ENCODE results near the gene FBXL7.

FBXL7 gene

DNA sequence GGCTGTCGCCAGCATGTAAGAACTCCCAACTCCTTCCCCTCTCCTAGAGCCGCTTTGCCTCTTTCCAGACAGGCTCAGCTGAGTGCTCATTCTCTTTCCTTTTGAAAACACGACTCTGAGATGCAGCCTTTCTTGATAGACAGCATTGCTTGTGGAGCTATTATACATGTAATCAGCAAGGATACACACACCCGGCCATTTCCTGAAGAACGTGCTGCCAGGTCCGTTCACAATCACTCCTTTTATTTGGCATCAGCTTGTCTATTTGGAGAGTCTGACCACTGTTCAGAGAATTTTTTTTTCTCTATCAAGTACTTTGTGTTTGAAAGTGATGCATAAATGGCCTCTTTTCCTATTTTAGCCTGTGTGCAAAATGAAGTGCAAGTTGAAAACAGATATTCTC lies 351.0 kb downstream of the FBXL7 start:
- no peak for TF ChIP-seq EZH2 (IDR thresholded peaks at IDR 0.05; ENCODE audit: borderline replicate concordance, low read length)
- TF ChIP-seq CTCF (IDR thresholded peaks at IDR 0.05; ENCODE audit: low read length), result no peak

DNA sequence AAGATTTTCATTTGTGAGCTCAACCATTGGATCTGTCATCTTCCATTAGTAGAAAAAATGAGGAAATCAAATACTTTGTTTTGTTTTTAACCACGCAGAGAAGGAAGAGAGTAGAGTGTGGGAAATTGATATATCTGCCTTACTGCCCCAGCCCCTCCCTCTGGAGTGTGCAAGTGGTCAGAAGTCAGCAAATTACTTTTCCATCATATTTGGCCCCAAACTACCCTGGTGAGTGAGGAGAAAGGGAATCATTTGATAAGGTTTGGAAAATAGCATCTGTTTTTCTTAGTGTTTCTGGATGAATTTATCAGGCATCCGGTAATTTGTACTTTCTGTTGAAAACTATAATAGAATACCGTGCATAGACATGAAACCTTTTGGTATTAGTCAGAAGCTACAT lies 352.2 kb downstream of the FBXL7 start:
- Histone ChIP-seq H2AFZ (ENCODE audit: low read length) (no peak overlapping the region), H3K79me2 (ENCODE audit: insufficient read depth, low read length) (no peaks in the 10 kb centered on the region), H4K20me1 (ENCODE audit: insufficient read depth, low read length) (no peaks in the 10 kb centered on the region), H3K27ac (ENCODE audit: low read depth, low read length, poor library complexity, severe bottlenecking) (no peak overlapping the region), H3K36me3 (ENCODE audit: insufficient read depth, low read length) (no peaks in the 10 kb centered on the region), H3F3A (ENCODE audit: insufficient read depth, low read length) (no peaks in the 10 kb centered on the region), H3K4me2 (ENCODE audit: low read length) (no peak overlapping the region), H3K9ac (ENCODE audit: low read length) (no peak overlapping the region), H3K4me3 (ENCODE audit: low read depth, low read length, poor library complexity, severe bottlenecking) (no peak overlapping the region), H3K27me3 (ENCODE audit: insufficient read depth, low read length) (no peaks in the 10 kb centered on the region), H3K9me2 (ENCODE audit: low read depth, low read length) (no peaks in the 10 kb centered on the region), H3K9me3 (ENCODE audit: low read length) (no peaks in the 10 kb centered on the region), H3K4me1 (ENCODE audit: insufficient read depth, low read length, severe bottlenecking) (no peaks in the 10 kb centered on the region)
- no peak for TF ChIP-seq EZH2 (IDR thresholded peaks at IDR 0.05; ENCODE audit: borderline replicate concordance, low read length)
- TF ChIP-seq CTCF (IDR thresholded peaks at IDR 0.05; ENCODE audit: low read length), result no peak

More for the DNA sequence above, 351.0 kb downstream of the FBXL7 start:
- Histone ChIP-seq H3K36me3 (ENCODE audit: insufficient read depth, low read length) (no peaks in the 10 kb centered on the region), H3K9me2 (ENCODE audit: low read depth, low read length) (no peaks in the 10 kb centered on the region), H3K4me3 (ENCODE audit: low read depth, low read length, poor library complexity, severe bottlenecking) (no peak overlapping the region), H3K4me1 (ENCODE audit: insufficient read depth, low read length, severe bottlenecking) (no peaks in the 10 kb centered on the region), H3K9me3 (ENCODE audit: low read length) (no peaks in the 10 kb centered on the region), H3K27me3 (ENCODE audit: insufficient read depth, low read length) (no peaks in the 10 kb centered on the region), H4K20me1 (ENCODE audit: insufficient read depth, low read length) (no peaks in the 10 kb centered on the region), H3K27ac (ENCODE audit: low read depth, low read length, poor library complexity, severe bottlenecking) (no peak overlapping the region), H3K9ac (ENCODE audit: low read length) (no peak overlapping the region), H2AFZ (ENCODE audit: low read length) (no peak overlapping the region), H3K79me2 (ENCODE audit: insufficient read depth, low read length) (no peaks in the 10 kb centered on the region), H3F3A (ENCODE audit: insufficient read depth, low read length) (no peaks in the 10 kb centered on the region), H3K4me2 (ENCODE audit: low read length) (no peak overlapping the region)

DNA sequence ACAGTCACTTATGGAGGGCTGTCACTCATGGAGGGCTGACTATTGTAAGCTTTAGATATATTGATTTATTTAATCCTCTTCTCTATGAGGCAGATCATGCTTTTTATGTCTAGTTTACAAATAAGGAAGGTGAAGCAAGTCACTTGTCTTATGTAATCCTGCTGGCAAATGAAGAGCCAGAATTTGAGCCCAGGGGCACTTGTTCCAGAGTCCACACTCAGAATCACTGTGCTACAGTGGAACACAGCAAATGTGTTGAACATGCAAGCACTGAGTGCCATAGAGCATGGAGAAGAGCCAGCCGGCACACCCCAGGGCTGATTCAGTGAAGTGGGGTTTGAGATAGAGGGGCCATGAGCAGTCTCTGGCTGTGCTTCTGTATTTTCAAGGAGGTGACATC lies 353.0 kb downstream of the FBXL7 start:
- Histone ChIP-seq H3K9ac (ENCODE audit: low read length) (no peak overlapping the region), H2AFZ (ENCODE audit: low read length) (no peak overlapping the region), H3K36me3 (ENCODE audit: insufficient read depth, low read length) (no peaks in the 10 kb centered on the region), H3K27ac (ENCODE audit: low read depth, low read length, poor library complexity, severe bottlenecking) (no peak overlapping the region), H3K4me1 (ENCODE audit: insufficient read depth, low read length, severe bottlenecking) (no peaks in the 10 kb centered on the region), H3K4me2 (ENCODE audit: low read length) (no peak overlapping the region), H3F3A (ENCODE audit: insufficient read depth, low read length) (no peaks in the 10 kb centered on the region), H3K27me3 (ENCODE audit: insufficient read depth, low read length) (no peaks in the 10 kb centered on the region), H3K9me2 (ENCODE audit: low read depth, low read length) (no peaks in the 10 kb centered on the region), H3K79me2 (ENCODE audit: insufficient read depth, low read length) (no peaks in the 10 kb centered on the region), H3K9me3 (ENCODE audit: low read length) (no peaks in the 10 kb centered on the region), H4K20me1 (ENCODE audit: insufficient read depth, low read length) (no peaks in the 10 kb centered on the region), H3K4me3 (ENCODE audit: low read depth, low read length, poor library complexity, severe bottlenecking) (no peak overlapping the region)
- TF ChIP-seq EZH2 (IDR thresholded peaks at IDR 0.05; ENCODE audit: borderline replicate concordance, low read length) (no peak), CTCF (IDR thresholded peaks at IDR 0.05; ENCODE audit: low read length) (no peak)
